HG03432 (cell line): ENCODE measurements around the gene CGB3.
A peak's percentile ranks its signal among the peaks of the same experiment; 100 is the strongest.

Experiments
- ATAC-seq: cut with Tn5 transposase; IDR thresholded peaks from one replicate; pipeline ENCODE4 v1.9.1; 2021; ENCODE audit warnings: mild to moderate bottlenecking, moderate library complexity; ENCODE audit not compliant: unreplicated experiment

Gene CGB3

DNA sequence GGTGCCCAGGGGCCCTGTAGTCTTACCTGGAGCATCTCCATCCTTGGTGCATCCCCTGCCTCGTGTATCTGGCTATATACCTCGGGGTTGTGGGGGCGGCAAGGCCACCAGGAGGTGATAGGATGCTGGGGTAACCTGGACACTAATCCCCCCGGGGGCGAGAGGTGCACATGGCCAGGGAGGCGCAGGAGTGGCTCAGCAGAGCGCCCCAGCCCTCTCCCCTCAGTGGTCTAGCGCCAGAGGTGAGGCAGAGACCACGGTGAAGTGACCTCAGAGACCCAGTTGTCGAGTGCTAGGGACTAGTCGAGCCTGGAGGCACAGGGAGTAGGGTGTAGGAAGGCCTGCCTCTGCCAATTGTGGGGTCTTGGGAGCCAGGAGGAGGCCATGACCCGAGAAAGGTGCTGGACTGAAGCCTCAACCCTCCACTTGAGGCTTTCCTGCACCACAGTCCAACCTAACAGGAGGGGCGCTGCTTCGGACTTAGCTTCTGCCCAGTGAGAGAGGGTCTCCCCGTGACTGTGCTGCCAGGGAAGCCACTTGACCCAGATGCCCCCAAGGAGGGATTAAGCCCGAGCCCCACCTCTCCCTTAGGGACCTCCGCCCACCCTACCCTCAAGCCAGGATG, 7.0 kb downstream of the CGB3 start, which contains the start of gene LHB:
TSS of gene LHB (minus strand) at position 51 of the 625 bp plus-strand sequence. CDS start at position 41, 10 bp downstream.
- ATAC-seq = no peak

DNA sequence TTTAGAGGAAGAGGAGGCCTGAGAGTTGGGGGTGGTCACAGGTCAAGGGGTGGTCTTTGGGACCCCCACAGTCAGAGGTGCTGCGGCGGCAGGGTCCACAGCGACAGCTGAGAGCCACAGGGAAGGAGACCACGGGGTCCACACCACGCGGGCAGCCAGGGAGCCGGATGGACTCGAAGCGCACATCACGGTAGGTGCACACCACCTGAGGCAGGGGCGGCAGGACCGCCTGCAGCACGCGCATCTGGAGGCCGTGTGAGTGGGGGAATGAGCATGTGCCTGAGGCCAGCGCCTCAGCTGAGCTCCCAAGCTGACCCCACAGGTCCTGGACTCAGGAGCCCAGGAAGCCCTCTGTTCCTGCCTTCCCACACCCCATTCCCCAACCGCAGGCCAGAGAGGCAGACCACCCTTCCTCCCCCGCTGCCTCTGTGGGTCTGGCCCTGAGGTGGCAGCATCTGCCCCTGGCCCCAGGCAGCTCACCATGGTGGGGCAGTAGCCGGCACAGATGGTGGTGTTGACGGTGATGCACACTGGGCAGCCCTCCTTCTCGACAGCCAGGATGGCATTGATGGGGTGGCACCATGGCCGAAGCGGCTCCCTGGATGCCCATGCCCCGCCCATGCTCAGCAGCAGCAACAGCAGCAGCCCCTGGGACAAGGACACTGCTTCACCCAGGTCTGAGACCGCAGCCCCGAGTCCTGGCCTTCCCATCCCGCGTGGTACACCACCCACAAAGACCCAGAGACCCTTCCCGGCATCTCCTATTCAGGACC, 7.9 kb downstream of the CGB3 start:
- ATAC-seq = no peak

DNA sequence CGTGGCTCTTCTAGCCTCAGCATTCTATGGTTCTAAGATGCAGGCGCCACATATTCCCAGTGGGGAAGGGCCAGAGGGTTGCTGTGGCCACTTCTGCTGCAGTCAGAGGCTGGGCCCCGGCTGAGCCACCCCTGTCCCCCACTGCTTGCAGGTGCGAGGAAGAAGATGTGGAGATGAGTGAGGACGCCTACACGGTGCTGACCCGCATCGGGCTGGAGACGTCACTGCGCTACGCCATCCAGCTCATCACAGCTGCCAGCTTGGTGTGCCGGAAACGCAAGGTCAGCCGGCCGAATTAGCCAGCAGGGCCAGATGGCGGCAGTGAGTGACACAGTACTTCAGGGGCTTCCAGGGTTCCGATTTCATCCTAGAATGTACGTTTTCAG, 9.3 kb downstream of the CGB3 start:
- ATAC-seq = no peak

- no peak for ATAC-seq
Measured at GRCh38 chr19:49014123-49014869, 9.8 kb downstream of the CGB3 start.

DNA sequence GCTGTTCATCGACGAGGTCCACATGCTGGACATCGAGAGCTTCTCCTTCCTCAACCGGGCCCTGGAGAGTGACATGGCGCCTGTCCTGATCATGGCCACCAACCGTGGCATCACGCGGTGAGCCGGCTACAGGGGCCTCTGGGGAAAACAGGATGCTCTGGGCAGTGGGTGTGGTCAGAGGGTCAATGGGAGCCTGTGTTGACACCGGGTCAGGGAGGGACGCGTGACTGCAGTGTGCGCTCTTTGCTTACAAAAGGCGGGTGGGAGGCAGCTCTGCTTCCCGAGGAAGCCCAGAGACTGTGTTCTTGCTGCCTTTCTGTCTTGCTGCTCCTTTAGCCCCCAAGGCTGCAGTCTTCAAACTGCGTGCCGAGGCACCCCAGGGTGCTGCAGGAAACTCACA, 12.9 kb downstream of the CGB3 start:
- no peak for ATAC-seq

DNA sequence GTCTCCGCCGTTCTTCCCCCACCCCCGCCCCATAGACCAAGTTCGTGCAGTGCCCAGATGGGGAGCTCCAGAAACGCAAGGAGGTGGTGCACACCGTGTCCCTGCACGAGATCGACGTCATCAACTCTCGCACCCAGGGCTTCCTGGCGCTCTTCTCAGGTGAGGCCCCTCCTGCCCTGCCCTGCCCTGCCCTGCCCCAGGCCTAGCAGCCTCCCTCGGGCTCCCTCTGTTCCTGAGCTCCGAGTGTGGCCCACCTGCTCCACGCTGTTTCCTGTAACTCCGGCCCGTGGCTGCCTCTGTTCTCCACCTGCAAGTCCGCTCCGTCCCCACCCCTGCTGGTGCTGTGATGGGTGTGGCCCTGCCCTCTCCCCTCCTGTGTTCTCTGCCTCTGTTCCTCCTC, 13.7 kb downstream of the CGB3 start:
- no peak for ATAC-seq

- ATAC-seq = no peak
Measured at GRCh38 chr19:49009828-49010227, 14.3 kb downstream of the CGB3 start.

- no peak for ATAC-seq
Measured at GRCh38 chr19:49006905-49007304, 17.2 kb downstream of the CGB3 start.

GRCh38 chr19:49004964-49005614, 19.0 kb downstream of the CGB3 start:
- ATAC-seq = no peak

DNA sequence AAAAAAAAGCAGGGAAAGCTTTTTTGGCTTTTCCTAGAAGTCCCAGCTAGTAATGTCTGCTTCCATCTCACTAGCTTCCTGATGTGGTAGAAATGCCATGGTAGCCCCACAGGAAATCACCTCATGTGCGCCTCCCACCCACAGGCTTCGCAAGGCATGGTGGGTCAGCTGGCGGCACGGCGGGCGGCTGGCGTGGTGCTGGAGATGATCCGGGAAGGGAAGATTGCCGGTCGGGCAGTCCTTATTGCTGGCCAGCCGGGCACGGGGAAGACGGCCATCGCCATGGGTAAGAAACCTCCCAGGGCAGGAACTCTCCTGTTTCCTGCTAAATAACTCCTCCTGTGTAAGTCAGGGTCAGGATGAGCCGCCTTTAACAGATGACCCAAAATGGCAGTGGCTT, 20.0 kb downstream of the CGB3 start:
- no peak for ATAC-seq

GRCh38 chr19:48999481-49000325, 24.4 kb downstream of the CGB3 start:
- ATAC-seq = no peak

- ATAC-seq = no peak
Measured at GRCh38 chr19:48997972-48998371, 26.2 kb downstream of the CGB3 start.

DNA sequence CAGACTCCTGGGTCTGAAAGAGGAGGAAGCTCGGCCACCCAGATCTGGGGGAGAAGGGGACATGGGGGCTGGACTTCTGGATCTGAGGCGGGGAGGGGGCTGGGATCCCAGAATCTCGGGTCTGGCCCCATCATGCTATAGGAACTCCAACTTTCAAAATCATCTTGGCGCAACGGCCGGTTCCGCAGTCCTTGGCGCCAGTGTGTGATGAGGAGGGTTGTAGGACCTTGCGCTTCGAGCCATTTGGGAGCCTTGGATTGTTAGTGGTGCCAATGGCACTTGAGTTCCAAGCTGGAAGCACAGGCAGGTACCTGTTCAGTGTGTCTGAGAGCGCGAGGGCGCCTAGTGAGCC, 30.1 kb downstream of the CGB3 start:
- no peak for ATAC-seq

GRCh38 chr19:48993175-48994034, 30.7 kb downstream of the CGB3 start, which contains the start of the genes GYS1 and RUVBL2:
Gene GYS1, minus strand, starts transcription at chr19:48993309. Its CDS starts 197 bp downstream, at chr19:48993112.
Gene RUVBL2, plus strand, starts transcription at chr19:48993887. Its CDS starts 25 bp downstream, at chr19:48993912.
- ATAC-seq = peak; percentile 86

DNA sequence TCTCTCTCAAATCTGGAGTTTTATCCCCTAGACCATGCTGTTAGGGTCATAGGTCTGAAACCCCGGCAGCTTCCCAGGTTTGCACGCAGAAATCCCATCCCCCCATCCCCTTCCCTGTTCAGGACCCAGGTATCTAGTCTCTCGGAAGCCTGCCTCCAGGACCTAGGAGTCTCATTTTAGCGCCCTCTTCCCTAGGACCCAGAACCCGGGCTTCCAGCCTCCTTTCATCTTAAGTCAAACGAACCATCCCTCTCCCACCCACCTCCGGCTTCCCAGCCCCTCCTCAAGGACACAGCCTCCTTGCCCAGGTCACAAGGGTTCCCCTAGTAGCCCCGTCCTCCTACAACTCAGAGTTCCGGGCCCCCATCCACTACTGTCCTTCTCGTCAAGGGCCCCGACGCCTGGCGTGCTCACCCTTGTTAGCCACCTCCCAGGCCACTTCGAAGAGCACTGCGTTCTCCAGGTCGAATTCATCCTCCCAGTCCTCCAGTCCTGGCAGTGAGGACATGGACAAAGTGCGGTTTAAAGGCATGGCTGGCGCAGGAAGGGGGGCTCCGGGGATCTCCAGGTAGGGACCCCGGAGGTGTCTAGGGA, 31.5 kb downstream of the CGB3 start:
- ATAC-seq = peak; percentile 2

DNA sequence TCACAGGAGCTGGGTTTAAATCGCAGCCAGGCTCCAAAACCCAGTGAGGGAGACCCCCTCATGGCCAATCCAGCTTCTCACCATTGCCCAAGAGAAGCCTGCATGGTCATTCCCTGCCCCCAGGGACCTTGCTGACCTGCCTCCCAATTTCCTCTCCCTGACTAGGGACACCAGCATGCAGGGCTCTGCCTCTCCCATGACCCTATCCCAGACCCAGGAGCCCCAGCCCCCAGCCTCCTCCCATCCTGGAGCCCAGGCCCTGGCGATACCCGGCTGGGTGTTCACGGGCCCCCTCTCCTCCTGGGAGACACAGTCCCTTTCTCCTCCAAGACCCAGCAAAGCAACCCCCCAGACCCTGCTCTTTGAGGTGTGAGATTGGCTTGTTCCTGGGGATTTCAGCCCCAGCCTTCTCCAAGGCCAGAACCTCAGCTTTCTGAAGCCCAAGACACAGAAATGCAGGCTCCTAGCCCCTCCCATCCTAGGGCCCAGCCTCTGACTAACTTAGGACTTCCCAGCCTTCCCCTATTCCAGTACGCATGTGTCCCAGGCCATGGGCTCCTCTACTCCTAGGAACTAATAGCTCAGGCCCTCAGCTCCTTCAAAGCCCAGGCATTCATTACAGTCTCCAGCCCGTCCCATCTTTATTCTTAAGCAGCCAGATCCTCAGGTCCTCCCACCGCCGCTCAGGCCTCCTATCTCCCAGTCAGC, 32.1 kb downstream of the CGB3 start:
- no peak for ATAC-seq

DNA sequence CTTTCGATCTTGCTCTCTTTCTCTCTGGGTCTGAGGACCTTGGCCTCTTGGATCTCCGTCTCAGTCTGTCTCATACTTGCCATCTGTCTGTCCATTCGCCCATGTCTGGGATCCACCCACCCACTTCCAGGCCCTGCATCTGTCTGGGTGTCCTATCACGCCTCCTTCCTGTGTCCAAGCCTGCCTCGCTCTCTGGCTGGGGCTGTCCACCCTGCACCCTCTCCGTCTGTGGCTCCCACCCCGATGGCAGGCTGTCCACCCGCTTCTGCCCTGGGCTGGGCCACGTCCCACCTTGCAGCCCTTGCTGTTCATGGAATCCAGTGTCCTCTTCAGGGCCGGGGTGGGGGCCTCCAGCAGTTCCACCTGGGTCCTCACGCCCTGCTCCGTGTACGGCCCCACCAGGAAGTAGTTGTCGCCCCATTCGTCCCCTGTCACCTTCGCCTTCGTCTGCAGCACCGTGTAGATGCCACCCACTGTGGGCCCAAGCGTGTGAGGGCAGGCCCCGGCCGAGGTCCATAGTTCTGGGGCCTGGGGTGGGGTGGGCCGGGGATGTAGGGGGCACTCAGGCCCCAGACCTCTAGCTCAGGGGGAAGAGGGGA, 33.0 kb downstream of the CGB3 start:
- ATAC-seq = no peak

DNA sequence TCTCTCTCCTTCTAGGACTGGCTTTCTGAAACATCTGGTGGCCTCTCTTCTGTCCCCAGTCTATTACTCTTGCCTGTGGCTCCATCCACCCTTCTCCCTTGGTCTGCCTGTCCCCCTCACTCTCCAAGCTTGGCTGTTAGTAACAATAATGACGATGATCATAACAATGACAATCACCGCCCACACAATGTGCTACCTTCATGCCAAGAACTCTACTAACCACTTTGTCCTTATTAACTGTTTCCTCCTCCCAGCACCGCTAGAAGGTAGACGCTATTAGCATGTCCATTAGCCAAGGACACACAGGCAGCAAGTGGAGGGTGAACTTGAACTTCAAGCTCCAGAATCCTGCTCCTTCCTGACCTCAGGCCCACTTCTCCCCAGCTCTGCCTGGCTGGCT, 33.7 kb downstream of the CGB3 start:
- ATAC-seq = no peak
